BE2C (cell line): ENCODE results near the gene CDK6.

Source experiments
- DNase-seq: peaks from one replicate; pipeline ENCODE4 v3.0.0-alpha.2; 2020
- H3K27me3 ChIP-seq: fragments of 250-450 bp; sonication (Bioruptor Pico); 2 replicates; pipeline ENCODE4 v1.5.1; 2020; ENCODE audit warnings: mild to moderate bottlenecking
- H3K36me3 ChIP-seq: fragments of 250-450 bp; sonication (Bioruptor Pico); 2 replicates; pipeline ENCODE4 v1.5.1; 2020; ENCODE audit warnings: mild to moderate bottlenecking
- H3K4me1 ChIP-seq: fragments of 250-450 bp; sonication (Bioruptor Pico); 2 replicates; pipeline ENCODE4 v1.5.1; 2020
- H3K4me3 ChIP-seq: 2 replicates; pipeline ENCODE4 v1.5.1; 2011; ENCODE audit warnings: low read depth, low read length
- H3K9me3 ChIP-seq: fragments of 250-450 bp; sonication (Bioruptor Pico); 2 replicates; pipeline ENCODE4 v1.5.1; 2020
- TF ChIP-seq, protein P1 (sequence below): IDR thresholded peaks from 2 replicates; pipeline ENCODE4 v1.5.1; 2012; ENCODE audit warnings: mild to moderate bottlenecking, low read depth, low read length

The CDK6 gene

DNA sequence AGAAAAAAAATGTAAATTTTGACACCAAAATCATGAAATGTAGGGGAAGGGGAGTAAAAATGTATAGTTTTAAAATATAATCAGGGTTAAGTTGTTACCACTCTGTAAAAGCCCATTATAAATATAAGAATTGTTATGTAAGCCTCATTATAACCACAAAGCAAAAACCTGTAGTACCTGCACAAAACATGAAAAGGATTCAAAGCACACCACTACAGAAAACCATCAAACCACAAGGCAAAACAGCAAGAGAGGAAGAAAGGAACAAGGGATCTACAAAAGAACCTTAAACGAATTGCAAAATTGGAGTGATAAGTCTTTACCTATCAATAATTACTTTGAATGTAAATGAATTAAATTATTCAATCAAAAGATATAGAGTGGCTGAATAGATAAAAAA lies 41.0 kb upstream of the CDK6 start:
- Histone ChIP-seq H3K4me1 (no peaks in the 10 kb centered on the region), H3K4me3 (no peak overlapping the region), H3K9me3 (no peaks in the 10 kb centered on the region), H3K27me3 (no peaks in the 10 kb centered on the region), H3K36me3 (no peaks in the 10 kb centered on the region)
- no peak for DNase-seq
- TF ChIP-seq, protein P1, sequence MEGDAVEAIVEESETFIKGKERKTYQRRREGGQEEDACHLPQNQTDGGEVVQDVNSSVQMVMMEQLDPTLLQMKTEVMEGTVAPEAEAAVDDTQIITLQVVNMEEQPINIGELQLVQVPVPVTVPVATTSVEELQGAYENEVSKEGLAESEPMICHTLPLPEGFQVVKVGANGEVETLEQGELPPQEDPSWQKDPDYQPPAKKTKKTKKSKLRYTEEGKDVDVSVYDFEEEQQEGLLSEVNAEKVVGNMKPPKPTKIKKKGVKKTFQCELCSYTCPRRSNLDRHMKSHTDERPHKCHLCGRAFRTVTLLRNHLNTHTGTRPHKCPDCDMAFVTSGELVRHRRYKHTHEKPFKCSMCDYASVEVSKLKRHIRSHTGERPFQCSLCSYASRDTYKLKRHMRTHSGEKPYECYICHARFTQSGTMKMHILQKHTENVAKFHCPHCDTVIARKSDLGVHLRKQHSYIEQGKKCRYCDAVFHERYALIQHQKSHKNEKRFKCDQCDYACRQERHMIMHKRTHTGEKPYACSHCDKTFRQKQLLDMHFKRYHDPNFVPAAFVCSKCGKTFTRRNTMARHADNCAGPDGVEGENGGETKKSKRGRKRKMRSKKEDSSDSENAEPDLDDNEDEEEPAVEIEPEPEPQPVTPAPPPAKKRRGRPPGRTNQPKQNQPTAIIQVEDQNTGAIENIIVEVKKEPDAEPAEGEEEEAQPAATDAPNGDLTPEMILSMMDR, result no peak

GRCh38 chr7:92876836-92877235 lies 40.5 kb upstream of the CDK6 start:
- TF ChIP-seq, protein P1, result no peak
- Histone ChIP-seq H3K36me3 (no peaks in the 10 kb centered on the region), H3K9me3 (no peaks in the 10 kb centered on the region), H3K4me3 (no peak overlapping the region), H3K27me3 (no peaks in the 10 kb centered on the region), H3K4me1 (no peaks in the 10 kb centered on the region)
- DNase-seq, result no peak

DNA sequence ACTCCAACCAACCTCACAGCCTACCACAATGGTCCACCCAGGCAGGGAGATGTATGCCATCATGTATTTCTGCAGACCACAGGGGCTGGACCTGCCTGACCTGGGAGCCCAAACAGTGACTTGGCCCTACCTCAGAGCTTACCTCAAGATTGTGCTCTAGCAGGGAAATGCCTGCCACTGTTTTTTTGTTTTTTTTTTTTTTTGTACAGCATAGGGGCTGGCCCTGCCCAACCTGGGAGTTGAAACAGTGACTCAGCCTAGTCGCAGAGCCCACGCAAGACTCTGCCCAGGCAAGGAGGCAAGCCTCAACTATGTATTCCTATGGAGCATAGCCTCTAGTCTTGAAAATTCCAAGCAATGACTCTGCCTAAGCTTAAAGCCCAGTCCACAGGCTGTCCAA lies 39.3 kb upstream of the CDK6 start:
- Histone ChIP-seq H3K27me3 (no peaks in the 10 kb centered on the region), H3K36me3 (no peaks in the 10 kb centered on the region), H3K4me3 (no peak overlapping the region), H3K9me3 (no peaks in the 10 kb centered on the region), H3K4me1 (no peaks in the 10 kb centered on the region)
- TF ChIP-seq, protein P1, result no peak
- DNase-seq, result no peak

DNA sequence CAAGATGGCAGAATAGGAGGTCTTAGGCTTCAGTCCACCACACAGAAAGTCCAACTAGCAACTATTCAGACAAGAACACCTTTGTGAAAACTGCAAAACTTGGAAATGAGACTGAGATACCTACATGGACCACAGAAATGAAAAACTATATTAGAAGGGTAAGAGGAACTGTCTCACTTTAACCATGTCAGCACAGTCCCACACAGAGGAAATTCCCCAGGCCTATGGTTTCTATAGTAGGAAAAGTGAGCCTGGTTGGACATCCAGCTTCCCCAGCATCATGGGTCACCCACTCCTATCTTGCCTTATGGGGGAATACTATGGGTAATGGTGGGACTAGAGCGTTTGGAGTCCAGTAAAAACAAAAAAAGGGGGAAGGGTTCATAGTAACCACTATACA lies 38.8 kb upstream of the CDK6 start:
- Histone ChIP-seq H3K27me3 (no peaks in the 10 kb centered on the region), H3K36me3 (no peaks in the 10 kb centered on the region), H3K9me3 (no peaks in the 10 kb centered on the region), H3K4me1 (no peaks in the 10 kb centered on the region), H3K4me3 (no peak overlapping the region)
- no peak for DNase-seq
- TF ChIP-seq, protein P1, result no peak

- TF ChIP-seq, protein P1, result no peak
- no peaks in the 10 kb centered on the region; the same call in 1 of the 2 replicates for H3K9me3 ChIP-seq
- H3K27me3 ChIP-seq, result no peaks in the 10 kb centered on the region
- DNase-seq, result no peak
- H3K36me3 ChIP-seq, result no peaks in the 10 kb centered on the region
- no peak overlapping the region for H3K4me3 ChIP-seq
- no peaks in the 10 kb centered on the region for H3K4me1 ChIP-seq
Measured at GRCh38 chr7:92874567-92874966, 38.2 kb upstream of the CDK6 start.

DNA sequence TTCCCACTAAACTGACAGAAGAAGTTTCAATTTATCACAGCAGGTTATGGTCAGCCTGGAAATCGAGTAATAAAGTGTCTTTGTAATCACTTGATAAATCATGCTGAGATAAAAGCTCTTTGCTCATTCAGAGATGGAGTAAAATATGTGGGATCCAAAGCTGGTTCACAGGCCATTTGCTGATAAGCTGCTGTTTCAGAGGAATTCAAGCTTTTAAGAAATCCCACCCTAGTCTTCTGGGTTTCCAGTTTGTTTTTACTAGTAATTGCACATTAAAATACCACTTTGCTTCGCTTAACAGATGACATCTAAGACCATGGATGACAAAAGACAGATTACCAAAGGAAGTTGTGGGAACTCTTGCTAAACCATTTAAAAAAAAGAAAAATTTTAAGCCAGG lies 37.4 kb upstream of the CDK6 start:
- Histone ChIP-seq H3K4me3 (no peak overlapping the region), H3K36me3 (no peaks in the 10 kb centered on the region), H3K4me1 (no peaks in the 10 kb centered on the region), H3K9me3 (peaks cover 7% of the 10 kb centered on the region; the same call in 1 of the 2 replicates), H3K27me3 (no peaks in the 10 kb centered on the region)
- TF ChIP-seq, protein P1, result no peak
- DNase-seq, result no peak
